Erythroblast (primary cell): ENCODE data around the gene ADGRD2.

Source experiments
- GATA1 ChIP-seq: IDR thresholded peaks from 2 replicates; pipeline ENCODE4 v1.6.1; 2011; ENCODE audit warnings: low read depth, mild to moderate bottlenecking, control low read depth, low read length, moderate library complexity
- POLR2A ChIP-seq: IDR thresholded peaks from 2 replicates; pipeline ENCODE4 v1.6.1; 2011; ENCODE audit warnings: mild to moderate bottlenecking, low read length

DNA sequence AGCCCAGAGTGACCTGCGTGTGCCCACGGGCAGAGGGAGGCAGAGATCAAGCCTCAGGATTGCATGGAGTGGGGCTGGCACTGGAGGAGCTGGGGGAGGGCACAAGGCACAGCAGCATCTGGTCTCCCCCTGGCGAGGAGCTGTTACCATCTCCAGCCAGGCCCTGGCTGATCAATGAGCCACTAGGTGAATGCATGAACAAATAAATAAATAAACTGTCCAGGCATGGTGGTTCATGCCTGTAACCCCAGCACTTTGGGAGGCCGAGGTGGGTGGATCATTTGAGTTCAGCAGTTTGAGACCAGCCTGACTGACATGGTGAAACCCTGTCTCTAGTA lies 20.8 kb upstream of the ADGRD2 start:
- TF ChIP-seq POLR2A (no peak), GATA1 (no peak)
